ENCODE results near the gene OR6C76.

The OR6C76 gene

GRCh38 chr12:55469291-55469690 lies 43.2 kb downstream of the OR6C76 start:
- DNase-seq (ENCODE audit: low read depth), result no peak

DNA sequence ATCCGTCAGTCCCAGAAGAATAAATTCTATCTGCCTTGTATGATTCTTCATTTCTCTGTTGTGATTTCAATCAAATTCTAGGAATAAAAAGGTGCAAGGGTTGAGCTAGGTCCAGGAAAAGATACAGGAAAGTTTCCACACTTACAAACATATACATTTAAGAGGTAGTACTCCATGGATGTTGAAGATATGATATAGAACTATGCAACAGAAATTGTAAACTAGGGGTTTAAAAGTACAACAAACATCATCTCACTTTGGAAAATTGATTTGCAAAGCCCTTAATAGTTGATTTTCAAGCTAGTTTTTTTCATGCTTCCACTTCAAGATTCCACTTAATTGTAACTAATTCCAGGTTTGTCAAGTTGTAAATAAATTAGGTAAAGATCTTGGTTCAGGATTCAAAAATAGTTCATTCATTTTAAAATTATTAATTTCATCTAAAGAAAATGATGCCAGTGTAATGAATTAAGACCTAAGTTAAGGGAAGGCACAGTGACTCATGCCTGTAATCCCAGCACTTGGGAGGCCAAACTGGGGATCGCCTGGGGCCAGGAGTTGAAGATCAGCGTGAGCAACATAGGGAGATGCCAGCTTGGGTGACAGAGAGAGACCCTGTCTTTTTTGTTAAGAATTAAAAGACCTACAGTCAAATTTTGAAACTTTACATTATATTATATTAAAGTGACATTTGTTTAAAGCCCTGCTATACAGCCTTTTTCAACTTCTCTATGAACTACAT lies 44.2 kb downstream of the OR6C76 start, which contains the start of gene OR6C70:
OR6C70 (minus strand) TSS at position 51 of the 742 bp plus-strand sequence; CDS start at position 51, 0 bp downstream.
- no peak for DNase-seq (ENCODE audit: low read depth)

GRCh38 chr12:55472264-55472663 lies 46.2 kb downstream of the OR6C76 start:
- DNase-seq (ENCODE audit: low read depth), result no peak

Data from CMK (cell line).